Hepatocyte (in vitro differentiated cells): Measurements from ENCODE around the gene GSS. TPM values are rescaled to one million over a fixed set of nuclear protein-coding genes. Genes with fewer than 3 reads are reported as not detected.

ENCODE experiments used
- DNase-seq: peaks from one replicate; pipeline ENCODE4 v3.0.0-alpha.2; 2016; ENCODE audit warnings: low spot score
- H2AFZ ChIP-seq: fragments of 200-600 bp; sonication (generic); 2 replicates; pipeline ENCODE4 v1.6.0; 2016; ENCODE audit warnings: antibody characterized with exemption, mild to moderate bottlenecking
- H3K27ac ChIP-seq: fragments of 200-600 bp; sonication (generic); 2 replicates; pipeline ENCODE4 v1.5.1; 2016; ENCODE audit warnings: mild to moderate bottlenecking
- H3K27me3 ChIP-seq: fragments of 200-600 bp; sonication (generic); 2 replicates; pipeline ENCODE4 v1.6.1; 2016
- H3K36me3 ChIP-seq: fragments of 200-600 bp; sonication (generic); replicated peaks from 2 replicates; pipeline ENCODE4 v1.5.1; 2016; ENCODE audit warnings: low read depth; ENCODE audit not compliant: insufficient read depth
- H3K4me1 ChIP-seq: fragments of 200-600 bp; sonication (generic); 2 replicates; pipeline ENCODE4 v1.5.1; 2016; ENCODE audit warnings: mild to moderate bottlenecking, moderate library complexity; ENCODE audit not compliant: insufficient read depth
- H3K4me2 ChIP-seq: fragments of 200-600 bp; sonication (generic); 2 replicates; pipeline ENCODE4 v1.6.0; 2016
- H3K4me3 ChIP-seq: fragments of 200-600 bp; sonication (generic); 2 replicates; pipeline ENCODE4 v1.5.1; 2016; ENCODE audit warnings: mild to moderate bottlenecking
- H3K79me2 ChIP-seq: fragments of 200-600 bp; sonication (generic); 2 replicates; pipeline ENCODE4 v1.6.0; 2017; ENCODE audit warnings: mild to moderate bottlenecking
- H3K9me2 ChIP-seq: fragments of 200-600 bp; sonication (generic); replicated peaks from 2 replicates; pipeline ENCODE4 v1.6.0; 2017; ENCODE audit warnings: mild to moderate bottlenecking; ENCODE audit not compliant: insufficient read depth
- H3K9me3 ChIP-seq: fragments of 200-600 bp; sonication (generic); 2 replicates; pipeline ENCODE4 v1.5.1; 2016; ENCODE audit warnings: low read depth, mild to moderate bottlenecking
- H4K20me1 ChIP-seq: fragments of 200-600 bp; sonication (generic); 2 replicates; pipeline ENCODE4 v1.6.0; 2016; ENCODE audit warnings: mild to moderate bottlenecking; ENCODE audit not compliant: insufficient read depth, poor library complexity, severe bottlenecking
- EZH2 ChIP-seq: fragments of 200-600 bp; sonication (generic); IDR thresholded peaks from 2 replicates; pipeline ENCODE4 v1.6.1; 2016; ENCODE audit warnings: antibody characterized with exemption, mild to moderate bottlenecking, borderline replicate concordance
- EZH2phosphoT487 ChIP-seq: fragments of 200-600 bp; sonication (generic); IDR thresholded peaks from one replicate; pipeline ENCODE4 v1.6.1; 2018; ENCODE audit warnings: antibody characterized with exemption, mild to moderate bottlenecking, low read depth, moderate library complexity; ENCODE audit not compliant: unreplicated experiment, severe bottlenecking
- WGBS: methylation state at CpG from one replicate; pipeline ENCODE4 v1.1.6; 2016; ENCODE audit warnings: low lambda C conversion rate; ENCODE audit errors: missing lambda C conversion rate; 5-methylcytosine and 5-hydroxymethylcytosine counted together
- polyA plus RNA-seq: library from polyadenylated mRNA; unstranded; fragments of >200 nt; fragmentation: Nextera tagmentation; extraction: Ambion mirVana; gene quantifications from 2 replicates; pipeline ENCODE4 v1.2.1, GENCODE V29; 2016
- total RNA-seq: library from RNA; depleted of rRNA; stranded (reverse); fragments of >200 nt; gene quantifications from 2 replicates; pipeline ENCODE4 v1.2.3, GENCODE V29; 2014
- TF ChIP-seq, protein P1 (sequence below): fragments of 200-600 bp; sonication (generic); IDR thresholded peaks from 2 replicates; pipeline ENCODE4 v1.5.1; 2016; ENCODE audit warnings: antibody characterized with exemption, mild to moderate bottlenecking; ENCODE audit not compliant: poor library complexity

Gene GSS
- total and polyA plus RNA-seq, 2 experiments from 2014 or later, result 45.2 to 46.2 TPM

GRCh38 chr20:34886122-34886521, 69.5 kb downstream of the GSS start:
- DNase-seq, result no peak
- Histone ChIP-seq H3K27ac (no peak overlapping the region), H3K79me2 (peaks cover 3% of the 10 kb centered on the region), H3K9me2 (no peaks in the 10 kb centered on the region), H4K20me1 (no peaks in the 10 kb centered on the region), H3K9me3 (no peaks in the 10 kb centered on the region), H3K4me1 (no peaks in the 10 kb centered on the region), H3K4me2 (no peak overlapping the region), H3K36me3 (no peaks in the 10 kb centered on the region), H3K27me3 (no peaks in the 10 kb centered on the region), H2AFZ (no peak overlapping the region), H3K4me3 (no peak overlapping the region)
- no peak for TF ChIP-seq EZH2phosphoT487
- TF ChIP-seq EZH2, result no peak
- TF ChIP-seq, protein P1, sequence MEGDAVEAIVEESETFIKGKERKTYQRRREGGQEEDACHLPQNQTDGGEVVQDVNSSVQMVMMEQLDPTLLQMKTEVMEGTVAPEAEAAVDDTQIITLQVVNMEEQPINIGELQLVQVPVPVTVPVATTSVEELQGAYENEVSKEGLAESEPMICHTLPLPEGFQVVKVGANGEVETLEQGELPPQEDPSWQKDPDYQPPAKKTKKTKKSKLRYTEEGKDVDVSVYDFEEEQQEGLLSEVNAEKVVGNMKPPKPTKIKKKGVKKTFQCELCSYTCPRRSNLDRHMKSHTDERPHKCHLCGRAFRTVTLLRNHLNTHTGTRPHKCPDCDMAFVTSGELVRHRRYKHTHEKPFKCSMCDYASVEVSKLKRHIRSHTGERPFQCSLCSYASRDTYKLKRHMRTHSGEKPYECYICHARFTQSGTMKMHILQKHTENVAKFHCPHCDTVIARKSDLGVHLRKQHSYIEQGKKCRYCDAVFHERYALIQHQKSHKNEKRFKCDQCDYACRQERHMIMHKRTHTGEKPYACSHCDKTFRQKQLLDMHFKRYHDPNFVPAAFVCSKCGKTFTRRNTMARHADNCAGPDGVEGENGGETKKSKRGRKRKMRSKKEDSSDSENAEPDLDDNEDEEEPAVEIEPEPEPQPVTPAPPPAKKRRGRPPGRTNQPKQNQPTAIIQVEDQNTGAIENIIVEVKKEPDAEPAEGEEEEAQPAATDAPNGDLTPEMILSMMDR, result no peak
- 86% methylated on average over 3 of the region's 3 CpGs for WGBS

GRCh38 chr20:34884260-34884659, 71.3 kb downstream of the GSS start:
- Histone ChIP-seq H3K9me3 (no peaks in the 10 kb centered on the region), H3K36me3 (no peaks in the 10 kb centered on the region), H3K4me1 (no peaks in the 10 kb centered on the region), H3K9me2 (no peaks in the 10 kb centered on the region), H3K4me2 (no peak overlapping the region), H3K27me3 (no peaks in the 10 kb centered on the region), H3K4me3 (no peak overlapping the region), H2AFZ (no peak overlapping the region), H3K27ac (no peak overlapping the region), H4K20me1 (no peaks in the 10 kb centered on the region), H3K79me2 (peaks cover 16% of the 10 kb centered on the region)
- WGBS, result 88% methylated on average over 1 of the region's 1 CpG
- TF ChIP-seq, protein P1, result no peak
- TF ChIP-seq EZH2phosphoT487, result no peak
- no peak for TF ChIP-seq EZH2
- DNase-seq, result no peak

DNA sequence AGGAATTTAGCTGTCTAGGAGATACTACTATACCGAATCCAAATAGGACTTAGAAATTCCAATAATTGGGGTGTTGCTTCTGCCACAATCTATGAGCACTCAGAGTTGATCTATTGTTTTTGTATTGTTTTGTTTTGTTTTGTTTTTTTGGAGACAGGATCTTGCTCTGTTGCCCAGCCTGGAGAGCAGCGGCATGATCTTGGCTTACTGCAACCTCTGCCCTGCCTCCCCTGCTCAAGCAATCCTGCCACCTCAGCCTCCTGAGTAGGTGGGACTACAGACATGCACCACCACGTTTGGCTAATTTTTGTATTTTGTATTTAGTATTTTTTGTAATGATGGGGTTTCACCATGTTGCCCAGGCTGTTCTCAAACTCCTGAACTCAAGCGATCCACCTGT, 71.8 kb downstream of the GSS start:
- H3K27me3 ChIP-seq, result no peaks in the 10 kb centered on the region
- no peak overlapping the region for H3K4me3 ChIP-seq
- peaks cover 16% of the 10 kb centered on the region for H3K79me2 ChIP-seq
- H3K9me2 ChIP-seq, result no peaks in the 10 kb centered on the region
- TF ChIP-seq EZH2phosphoT487 (no peak), EZH2 (no peak)
- TF ChIP-seq, protein P1, result no peak
- H2AFZ ChIP-seq, result no peak overlapping the region
- DNase-seq, result no peak
- H4K20me1 ChIP-seq, result no peaks in the 10 kb centered on the region
- H3K36me3 ChIP-seq, result no peaks in the 10 kb centered on the region
- no peak overlapping the region for H3K27ac ChIP-seq
- H3K9me3 ChIP-seq, result no peaks in the 10 kb centered on the region
- 97% methylated on average over 4 of the region's 4 CpGs for WGBS
- H3K4me2 ChIP-seq, result no peak overlapping the region
- no peaks in the 10 kb centered on the region for H3K4me1 ChIP-seq

DNA sequence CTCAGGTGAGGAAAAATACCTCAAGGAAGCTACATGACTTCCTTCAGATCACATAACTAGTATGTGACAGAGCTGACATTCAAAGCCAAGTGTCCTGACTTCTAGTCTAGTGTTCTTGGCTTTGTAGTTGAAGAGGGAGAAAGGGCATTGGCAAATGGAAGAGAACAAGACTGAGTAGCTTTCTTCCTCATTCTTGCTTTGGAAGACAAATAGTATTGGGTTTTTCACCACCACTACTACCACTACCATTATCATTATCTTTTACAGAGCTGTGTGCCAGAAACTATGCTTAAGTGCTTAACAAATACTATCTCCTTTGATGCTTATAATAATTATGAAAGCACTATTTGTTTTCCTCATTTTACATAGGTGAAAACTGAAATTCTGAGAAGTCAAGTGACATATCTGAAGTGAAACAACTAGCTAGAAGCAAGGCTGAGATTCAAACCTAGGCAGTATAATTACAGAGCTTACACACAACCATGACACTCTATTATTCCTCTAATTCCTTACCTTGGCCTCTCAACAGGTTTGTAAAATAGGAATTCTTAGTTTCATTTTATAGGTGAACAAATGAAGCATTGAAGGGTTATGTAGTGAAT, 72.4 kb downstream of the GSS start:
- Histone ChIP-seq H3K4me2 (no peak overlapping the region), H4K20me1 (no peaks in the 10 kb centered on the region), H3K4me1 (no peaks in the 10 kb centered on the region)

More for the DNA sequence above, 72.4 kb downstream of the GSS start:
- DNase-seq, result no peak
- Histone ChIP-seq H2AFZ (no peak overlapping the region), H3K36me3 (no peaks in the 10 kb centered on the region), H3K4me3 (no peak overlapping the region), H3K9me3 (no peaks in the 10 kb centered on the region), H3K9me2 (no peaks in the 10 kb centered on the region), H3K27ac (no peak overlapping the region), H3K79me2 (peaks cover 20% of the 10 kb centered on the region), H3K27me3 (no peaks in the 10 kb centered on the region)
- no peak for TF ChIP-seq EZH2
- no peak for TF ChIP-seq EZH2phosphoT487
- TF ChIP-seq, protein P1, result no peak
